HG02852 (cell line): ENCODE results near the gene ZNF142.

Experiments used
- ATAC-seq: cut with Tn5 transposase; IDR thresholded peaks from one replicate; pipeline ENCODE4 v1.9.1; 2021; ENCODE audit warnings: mild to moderate bottlenecking, moderate library complexity; ENCODE audit not compliant: unreplicated experiment

The ZNF142 gene

DNA sequence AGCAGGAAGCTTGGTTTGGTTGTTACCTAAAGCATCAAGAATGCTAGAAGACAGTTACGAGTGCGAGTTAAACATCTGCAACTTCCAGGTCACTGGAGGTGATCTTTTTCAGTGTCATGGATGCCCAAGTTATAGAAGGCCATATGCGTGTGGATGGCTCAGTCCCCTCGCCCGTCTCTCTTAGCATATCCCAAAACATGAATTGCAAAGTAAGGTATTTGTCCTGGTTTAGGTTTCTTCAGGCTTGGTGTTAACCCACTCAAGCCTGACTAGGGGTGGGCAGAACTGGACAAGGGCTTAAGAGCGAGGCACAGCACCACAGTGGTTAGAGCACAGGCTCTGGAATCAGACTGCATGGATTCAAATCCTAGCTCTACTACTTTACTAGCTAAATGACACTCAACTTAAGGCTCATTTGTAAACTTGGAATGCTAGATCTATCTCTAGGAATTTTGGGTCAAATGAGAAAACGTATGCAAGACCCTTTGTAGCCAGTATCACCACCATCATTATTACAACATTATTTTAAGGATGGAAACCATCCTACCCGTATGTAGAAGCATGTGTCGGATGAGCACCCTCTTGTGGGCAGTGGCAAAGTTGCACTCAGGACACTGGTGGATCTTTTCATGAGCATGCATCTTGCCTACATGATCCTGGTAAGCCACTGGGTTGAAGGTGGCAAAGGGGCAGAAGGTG, 11.2 kb downstream of the ZNF142 start:
- ATAC-seq, result no peak

DNA sequence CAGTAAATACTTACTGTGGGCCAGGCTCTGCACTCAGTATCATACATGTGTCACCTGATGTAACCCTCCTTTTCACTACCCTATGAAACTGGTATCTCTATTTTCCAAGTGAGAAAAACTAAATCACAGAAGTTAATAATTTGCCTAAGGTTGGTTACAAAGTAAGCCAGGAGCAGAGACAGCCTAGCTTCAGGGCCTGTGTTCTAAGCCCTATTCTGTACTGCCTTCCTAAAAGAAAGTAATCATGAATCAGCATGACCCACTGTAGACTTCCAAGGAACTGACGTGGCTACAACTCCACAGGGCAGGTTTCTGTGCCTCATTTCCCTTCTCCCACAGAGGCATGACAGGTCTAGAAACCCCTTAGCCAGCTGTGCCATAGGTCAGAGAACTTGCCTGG, 14.3 kb downstream of the ZNF142 start:
- ATAC-seq, result no peak

DNA sequence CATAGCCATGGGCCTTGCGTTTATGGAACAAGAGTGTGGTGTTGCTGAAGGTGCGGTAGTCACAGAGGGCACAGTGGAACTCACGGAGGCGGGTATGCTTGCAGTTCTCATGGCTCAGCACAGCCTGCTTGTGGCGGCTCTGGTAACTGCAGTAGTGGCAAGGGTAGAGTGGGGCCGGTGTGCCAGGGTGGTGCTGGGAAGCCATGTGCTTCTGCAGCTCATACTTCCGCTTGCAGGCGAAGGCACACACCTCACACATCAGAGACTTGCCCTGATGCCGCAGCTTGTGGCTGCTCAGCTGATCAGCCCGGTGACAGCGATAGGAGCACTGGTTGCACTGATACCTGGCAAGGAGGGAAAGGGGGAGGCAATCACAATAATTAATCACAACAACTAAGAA, 14.7 kb downstream of the ZNF142 start:
- ATAC-seq, result no peak

DNA sequence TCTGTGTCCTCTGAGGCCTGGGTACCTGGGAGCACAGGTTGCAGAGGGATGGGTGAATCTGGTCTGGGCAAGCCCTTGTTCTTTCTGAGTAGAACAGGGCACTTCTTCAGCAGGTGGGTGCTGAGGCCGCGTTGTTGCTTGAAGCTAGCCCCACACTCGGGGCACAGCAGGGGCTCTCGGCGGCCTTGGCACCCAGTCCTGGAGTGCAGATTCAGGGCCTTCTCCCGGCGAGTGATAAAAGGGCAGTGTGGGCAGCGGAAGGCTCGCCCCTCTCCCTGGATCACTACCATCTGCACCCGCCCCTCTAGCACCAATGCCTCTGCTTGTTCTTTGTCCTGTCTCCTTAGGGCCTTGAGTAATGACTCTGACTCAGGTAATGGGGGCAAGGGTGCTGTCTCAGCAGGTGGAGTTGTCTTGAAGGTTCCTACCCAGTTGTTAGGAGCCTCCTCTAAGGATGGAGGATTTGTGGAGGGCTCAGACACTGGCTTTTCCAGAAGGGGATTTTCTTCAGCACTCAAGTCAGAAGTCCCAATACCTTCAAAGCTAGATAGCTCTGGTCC, 15.6 kb downstream of the ZNF142 start:
- ATAC-seq, result no peak

DNA sequence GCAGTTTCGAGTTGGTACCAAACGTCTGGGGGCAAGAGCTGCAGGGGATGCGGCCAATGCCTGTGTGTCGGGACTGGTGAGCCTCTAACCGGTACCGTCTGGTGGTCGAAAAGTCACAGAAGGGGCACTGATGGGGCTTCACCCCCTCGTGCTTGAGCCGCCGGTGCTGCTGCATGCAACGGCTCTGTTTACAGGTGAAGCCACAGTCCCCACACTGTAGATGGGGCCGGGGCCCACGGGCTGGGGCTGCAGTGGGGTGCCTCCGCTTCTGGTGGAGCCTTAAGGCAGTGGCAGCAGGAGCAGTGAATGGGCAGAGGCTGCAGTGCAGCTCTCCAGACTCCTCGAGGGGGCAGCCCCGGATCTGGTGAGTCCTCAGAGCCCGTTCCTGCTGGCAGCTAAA, 16.6 kb downstream of the ZNF142 start:
- ATAC-seq, result no peak

DNA sequence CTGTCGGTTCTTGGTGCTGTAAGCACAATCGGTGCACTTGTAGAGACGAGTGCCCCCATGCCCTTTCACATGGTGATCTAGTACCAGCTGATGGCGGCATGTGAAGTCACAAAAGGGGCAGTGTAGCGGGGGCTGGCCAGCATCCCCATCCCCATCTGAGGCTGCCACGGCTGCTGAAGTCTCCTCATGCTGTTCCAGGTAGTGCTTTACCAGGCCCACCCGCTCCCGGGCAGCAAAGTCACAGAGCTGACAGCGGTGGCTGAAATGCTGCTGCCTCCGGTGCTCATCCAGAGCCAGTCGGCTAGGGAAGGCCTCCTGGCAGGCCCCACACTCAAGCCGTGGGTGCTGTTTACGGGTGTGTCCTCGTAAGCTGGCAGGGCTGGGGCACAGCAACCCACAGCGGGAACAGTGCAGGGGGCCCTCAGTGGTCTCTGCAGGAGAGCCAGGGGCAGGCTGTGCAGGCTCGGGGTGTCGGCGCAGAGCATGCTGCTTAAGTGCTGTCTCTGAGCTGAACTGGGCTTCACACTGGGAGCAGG, 17.2 kb downstream of the ZNF142 start:
- ATAC-seq, result no peak

DNA sequence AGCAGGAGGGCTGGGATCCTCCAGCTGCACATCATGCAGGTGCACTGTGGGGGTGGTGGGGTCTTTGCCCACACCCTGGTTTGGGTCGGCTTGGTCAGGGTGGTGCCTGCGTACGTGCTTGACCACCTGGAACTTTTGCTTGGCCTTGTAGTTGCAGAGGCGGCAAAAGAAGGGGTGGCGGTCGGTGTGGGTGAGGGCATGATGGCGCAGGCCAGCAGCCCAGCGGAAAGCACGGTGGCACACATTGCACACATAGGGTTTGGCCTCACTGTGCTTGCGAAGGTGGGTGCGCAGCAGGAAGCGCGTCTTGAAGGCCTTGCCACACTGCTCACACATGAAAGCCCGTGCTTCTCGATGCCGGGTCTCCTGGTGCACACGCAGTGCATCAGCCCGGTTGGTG, 21.1 kb downstream of the ZNF142 start:
- no peak for ATAC-seq

DNA sequence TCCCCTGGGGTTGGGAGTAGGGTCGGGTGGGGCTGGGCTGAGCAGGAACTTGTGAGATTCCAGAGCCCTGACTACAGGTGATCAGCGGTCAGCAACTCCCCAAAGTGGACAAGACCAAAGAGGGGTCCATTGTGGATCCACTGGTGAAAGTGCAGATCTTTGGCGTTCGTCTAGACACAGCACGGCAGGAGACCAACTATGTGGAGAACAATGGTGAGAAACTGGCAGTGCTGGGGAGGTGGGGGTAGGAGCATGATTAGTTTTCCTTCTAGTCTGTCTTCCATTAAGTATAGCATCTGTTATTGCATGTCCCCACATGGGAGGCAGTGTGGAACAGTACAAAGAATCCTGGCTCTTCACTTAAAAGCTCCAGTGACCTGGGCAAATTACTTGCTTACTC, 23.7 kb downstream of the ZNF142 start:
- no peak for ATAC-seq

DNA sequence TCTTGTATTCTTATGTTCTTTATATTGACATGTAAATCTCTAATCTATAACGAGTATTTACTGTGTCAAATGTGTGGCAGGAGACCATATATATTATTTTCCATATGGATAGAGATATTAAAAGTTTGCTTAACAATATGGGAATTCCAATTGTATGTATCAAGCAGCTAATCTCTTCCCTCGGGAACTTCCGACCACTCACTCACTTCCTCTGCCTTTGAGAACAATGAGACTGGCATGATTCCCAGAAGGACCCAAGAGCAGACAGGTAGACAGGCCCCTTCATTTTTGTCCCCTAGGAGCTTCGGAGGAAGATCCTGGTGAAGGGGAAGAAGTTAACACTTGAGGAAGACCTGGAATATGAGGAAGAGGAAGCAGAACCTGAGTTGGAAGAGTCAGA, 27.6 kb downstream of the ZNF142 start:
- ATAC-seq, result no peak

DNA sequence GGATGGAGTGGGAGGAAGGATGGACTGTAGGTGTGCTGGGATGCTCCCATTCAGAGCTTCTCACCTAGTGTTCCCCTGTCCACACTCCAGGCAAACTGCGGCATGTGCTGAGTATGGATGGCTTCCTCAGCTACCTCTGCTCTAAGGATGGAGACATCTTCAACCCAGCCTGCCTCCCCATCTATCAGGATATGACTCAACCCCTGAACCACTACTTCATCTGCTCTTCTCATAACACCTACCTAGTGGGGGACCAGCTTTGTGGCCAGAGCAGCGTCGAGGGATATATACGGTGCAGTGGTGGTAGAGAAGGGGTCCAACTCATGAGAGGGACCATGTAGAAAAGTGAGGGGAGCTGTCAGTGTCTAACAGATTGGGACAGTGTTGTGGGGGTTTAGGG, 31.5 kb downstream of the ZNF142 start:
- no peak for ATAC-seq

DNA sequence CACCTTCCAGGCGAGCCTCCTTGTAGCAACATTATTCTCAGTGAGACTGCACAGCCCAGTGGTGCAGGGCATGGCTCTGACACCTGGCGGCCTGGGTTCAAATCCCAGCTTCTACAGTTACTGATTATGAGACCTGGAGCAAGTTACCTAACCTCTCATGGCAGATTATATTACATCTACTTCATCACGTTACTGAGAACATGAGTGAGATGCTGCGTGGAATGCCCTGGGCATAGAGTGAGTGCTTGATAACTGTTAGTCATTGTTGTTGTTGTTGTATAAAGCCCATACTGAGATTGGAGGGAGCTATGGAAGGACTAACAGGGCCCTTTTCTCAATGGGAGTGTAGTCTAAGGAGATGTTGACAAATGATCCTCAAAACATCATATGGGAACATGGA, 33.1 kb downstream of the ZNF142 start:
- no peak for ATAC-seq

DNA sequence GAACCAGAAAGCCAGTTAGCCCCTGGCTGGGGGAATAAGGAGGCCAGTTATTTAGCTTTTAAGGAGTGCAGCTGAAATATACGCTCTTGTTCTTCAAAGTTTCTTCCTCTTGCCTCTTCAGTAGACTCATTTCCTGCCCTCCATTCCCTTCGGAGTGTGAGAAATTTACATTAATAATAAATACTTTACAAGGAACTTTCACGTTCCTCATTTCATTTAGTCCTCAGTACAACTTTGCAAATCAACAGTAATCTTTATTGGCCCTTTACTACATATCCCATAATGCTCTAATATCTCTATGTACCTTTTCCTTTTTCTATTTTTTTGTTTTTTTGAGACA, 36.1 kb downstream of the ZNF142 start:
- no peak for ATAC-seq

DNA sequence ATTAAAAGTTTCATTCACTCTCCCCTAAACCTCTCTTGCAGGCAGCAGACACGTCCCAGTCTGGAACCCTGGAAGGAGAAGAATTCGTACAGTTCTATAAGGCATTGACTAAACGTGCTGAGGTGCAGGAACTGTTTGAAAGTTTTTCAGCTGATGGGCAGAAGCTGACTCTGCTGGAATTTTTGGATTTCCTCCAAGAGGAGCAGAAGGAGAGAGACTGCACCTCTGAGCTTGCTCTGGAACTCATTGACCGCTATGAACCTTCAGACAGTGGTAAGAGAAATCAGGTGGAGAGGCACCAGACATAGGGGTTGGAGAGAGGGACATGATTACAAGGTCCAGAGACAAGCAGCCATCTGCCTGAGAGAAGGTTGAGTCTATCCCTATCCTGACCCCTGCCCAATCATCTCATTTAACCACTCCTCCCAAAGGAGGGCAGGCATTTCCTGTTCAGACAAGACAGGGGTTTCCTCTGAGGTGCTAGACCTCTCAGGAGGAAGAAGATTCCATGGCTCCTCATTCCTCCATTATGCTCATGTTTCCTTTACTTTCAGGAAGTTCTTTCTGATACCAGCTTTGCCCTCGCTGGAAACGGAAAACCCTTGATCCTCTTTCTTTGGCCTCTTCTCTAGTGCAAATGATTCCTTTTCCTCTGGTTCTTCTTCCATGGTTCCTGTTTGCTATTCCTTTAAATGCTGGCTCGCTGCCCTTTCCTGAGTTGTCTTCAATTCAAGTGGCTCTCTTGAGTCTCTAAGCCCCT, 36.6 kb downstream of the ZNF142 start:
- ATAC-seq, result no peak

DNA sequence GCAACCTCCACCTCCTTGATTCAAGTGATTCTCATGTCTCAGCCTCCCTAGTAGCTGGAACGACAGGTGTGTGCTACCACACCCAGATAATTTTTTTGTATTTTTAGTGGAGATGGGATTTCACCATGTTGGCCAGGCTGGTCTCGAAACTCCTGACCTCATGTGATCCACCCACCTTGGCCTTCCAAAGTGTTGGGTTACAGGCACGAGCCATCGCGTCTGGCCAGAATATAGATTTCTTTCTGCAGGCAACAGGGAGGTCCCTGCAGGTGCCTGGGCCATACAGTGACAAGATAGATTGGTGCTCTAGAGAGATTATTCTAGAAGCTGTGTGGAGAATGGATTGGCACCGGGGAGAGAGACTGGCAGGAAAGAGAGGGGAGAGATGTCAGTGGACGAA, 38.4 kb downstream of the ZNF142 start:
- no peak for ATAC-seq

DNA sequence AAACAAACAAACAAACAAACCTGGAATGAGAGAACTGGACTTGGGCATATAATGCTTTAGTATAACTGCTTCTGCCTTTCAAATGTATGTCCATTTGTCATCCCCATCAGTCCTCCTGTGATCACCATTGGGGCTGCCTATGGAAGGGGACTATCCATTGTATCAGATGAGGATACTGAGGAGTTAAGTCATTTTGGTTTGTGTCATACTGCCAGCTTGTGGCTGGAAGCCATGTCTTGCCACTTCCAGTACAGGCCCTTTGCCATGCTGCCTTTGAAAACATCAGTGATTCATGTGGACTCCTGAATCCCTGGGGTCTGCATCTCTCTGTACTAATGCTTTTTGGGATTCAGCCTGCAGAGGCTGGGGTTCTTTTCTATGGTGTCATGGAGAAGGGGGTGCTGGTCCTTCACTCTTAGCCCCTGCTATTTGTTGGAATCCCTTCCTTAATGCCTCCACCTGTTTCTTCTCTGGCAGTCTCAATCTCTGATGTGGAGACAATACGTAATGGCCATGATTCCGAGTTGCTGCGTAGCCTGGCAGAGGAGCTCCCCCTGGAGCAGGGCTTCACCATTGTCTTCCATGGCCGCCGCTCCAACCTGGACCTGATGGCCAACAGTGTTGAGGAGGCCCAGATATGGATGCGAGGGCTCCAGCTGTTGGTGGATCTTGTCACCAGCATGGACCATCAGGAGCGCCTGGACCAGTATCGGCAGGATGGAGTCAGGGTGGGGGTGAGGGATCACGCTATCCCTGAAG, 41.1 kb downstream of the ZNF142 start:
- ATAC-seq, result no peak

DNA sequence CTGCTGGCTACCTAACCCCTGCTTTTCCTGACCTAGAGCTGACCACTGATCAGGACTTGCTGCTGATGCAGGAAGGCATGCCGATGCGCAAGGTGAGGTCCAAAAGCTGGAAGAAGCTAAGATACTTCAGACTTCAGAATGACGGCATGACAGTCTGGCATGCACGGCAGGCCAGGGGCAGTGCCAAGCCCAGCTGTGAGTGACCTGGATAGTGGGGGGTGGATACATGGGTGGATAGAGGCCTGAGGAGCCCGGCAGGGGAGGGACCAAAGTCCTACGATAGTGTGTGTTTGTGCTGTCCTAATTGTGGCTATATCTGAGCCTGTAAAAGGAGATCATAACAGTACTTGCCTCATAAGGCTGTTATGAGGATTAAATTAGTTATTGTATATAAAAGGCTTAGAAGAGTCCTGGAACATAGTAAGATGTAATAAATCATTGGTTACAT, 43.5 kb downstream of the ZNF142 start:
- no peak for ATAC-seq

DNA sequence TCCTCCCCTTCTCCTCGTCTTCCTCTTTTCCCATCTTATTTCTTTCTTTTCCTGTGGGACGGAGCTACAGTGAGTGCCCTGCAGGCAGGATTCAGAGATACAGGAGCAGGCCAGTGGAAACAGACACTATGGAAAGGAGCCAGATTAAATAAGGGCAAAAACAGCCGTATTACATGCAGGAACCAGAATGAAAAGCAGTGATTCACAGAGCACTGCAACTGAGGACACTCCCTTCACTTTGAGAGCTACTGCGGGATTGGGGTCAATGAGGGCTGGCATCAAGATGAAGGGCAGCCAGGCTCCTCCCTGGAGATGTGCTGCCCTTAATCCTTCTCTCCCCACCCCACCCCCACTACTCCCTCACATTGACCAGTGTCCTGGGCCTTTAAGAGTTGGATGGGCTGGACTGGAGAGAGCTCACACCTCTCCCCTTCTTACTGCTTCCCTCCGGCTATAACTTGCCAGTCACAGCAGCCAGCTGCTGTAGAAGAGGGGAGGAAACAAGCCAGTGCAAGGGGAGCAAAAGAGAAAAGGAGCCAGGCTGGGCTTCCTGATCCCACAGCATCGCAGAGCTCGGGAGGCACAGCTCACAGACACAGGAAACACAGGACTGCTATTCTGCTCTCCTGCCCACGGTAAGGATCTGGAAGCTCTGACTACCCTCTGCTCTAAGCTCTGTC, 51.8 kb downstream of the ZNF142 start, which contains the start of gene PLCD4:
Gene PLCD4, plus strand, starts transcription at position 464 of the 680 bp plus-strand sequence. CDS start 7,841 bp downstream, outside the sequence.
- ATAC-seq, result no peak

DNA sequence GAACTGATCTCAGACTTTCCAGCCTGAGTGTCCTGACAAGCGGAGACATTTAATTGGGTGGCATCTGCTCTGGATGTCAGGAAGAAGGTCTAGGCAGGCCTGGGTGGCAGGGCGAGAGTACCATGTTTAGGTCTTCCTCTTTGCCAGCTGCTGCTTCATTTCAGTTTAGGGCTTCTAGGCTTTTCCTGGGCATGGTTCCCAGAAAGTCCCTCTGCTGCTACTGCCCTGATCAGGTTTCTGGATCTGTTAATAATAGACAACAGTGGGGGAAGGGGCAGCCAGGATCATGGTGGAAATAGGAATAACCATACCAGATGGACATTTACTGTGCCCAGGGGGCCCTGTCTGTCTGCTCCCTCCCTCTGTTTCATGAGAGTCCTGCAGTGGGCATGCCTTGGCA, 54.0 kb downstream of the ZNF142 start:
- ATAC-seq, result no peak
